ENCODE data around the gene ENTHD1. TPM values are rescaled to one million over a fixed set of nuclear protein-coding genes. Genes with fewer than 3 reads are reported as not detected.

The ENTHD1 gene
- total RNA-seq, 2 experiments from 2014 or later = 0.47 TPM; not detected in 1

DNA sequence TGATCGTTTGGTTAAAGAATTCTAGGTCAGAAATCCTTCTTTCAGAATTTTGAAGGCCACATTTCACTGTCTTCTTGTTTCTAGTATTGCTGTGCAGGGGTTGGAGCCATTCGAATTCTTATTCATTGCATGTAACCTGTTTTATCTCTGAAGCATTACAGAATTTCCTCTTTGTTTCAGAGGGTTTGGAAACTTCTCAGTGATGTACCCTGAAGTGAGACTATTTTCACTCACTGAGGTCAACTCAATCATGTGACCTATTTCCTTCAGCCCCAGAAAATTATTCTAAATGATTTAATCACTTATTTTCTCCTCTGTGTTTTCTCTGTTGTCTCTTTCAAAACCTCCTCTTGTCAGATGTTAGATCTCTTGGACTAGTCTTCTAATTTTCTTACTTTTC is 147.8 kb downstream of the ENTHD1 start:
- Histone ChIP-seq H3K36me3 (ENCODE audit: insufficient read depth, low read length) (no peaks in the 10 kb centered on the region), H3K27ac (ENCODE audit: low read depth in 1 of 2, low read length in 2 of 2) (no peak overlapping the region), H3K4me1 (ENCODE audit: insufficient read depth, low read length) (peaks cover 7% of the 10 kb centered on the region), H3K4me3 (ENCODE audit: low read length) (no peak overlapping the region), H3K9me3 (ENCODE audit: control insufficient read depth in 1 of 2, insufficient read depth in 1 of 2, low read length in 2 of 2) (peaks cover 0 to 6% of the 10 kb centered on the region in 2 experiments), H3K27me3 (ENCODE audit: control insufficient read depth in 1 of 2, insufficient read depth in 2 of 2, low read length in 2 of 2) (no peaks in the 10 kb centered on the region)
- DNase-seq (peak in 1 of 14 experiments; percentile 20), ATAC-seq (ENCODE audit: poor library complexity) (no peak)
- intact Hi-C loops (cut with DNase I, micrococcal nuclease) = no loop called here
- Mint-ChIP-seq H3K4me1 (ENCODE audit: low read depth) (peaks cover 21% of the 10 kb centered on the region), H3K4me3 (no peak overlapping the region), H3K27me3 (no peaks in the 10 kb centered on the region), H3K27ac (peak overlapping the region; percentile 18), H3K36me3 (ENCODE audit: low read depth) (no peaks in the 10 kb centered on the region), H3K9me3 (peaks cover 2% of the 10 kb centered on the region)
- no peak for TF ChIP-seq CTCF (IDR thresholded peaks at IDR 0.05)
- ChIA-PET POLR2A (interaction anchor here (1.3 kb wide), 1 partner anchor 146 kb away, joined by 6 read pairs; no protein-coding TSS in a partner anchor), CTCF (interaction anchor here (0.5 kb wide), 1 partner anchor 169 kb away, joined by 3 read pairs; no protein-coding TSS in a partner anchor)

GRCh38 chr22:39744353-39744752 is 149.2 kb downstream of the ENTHD1 start:
- Mint-ChIP-seq H3K27ac (no peak overlapping the region), H3K9me3 (peaks cover 2% of the 10 kb centered on the region), H3K4me1 (ENCODE audit: low read depth) (peaks cover 18% of the 10 kb centered on the region), H3K4me3 (no peak overlapping the region), H3K27me3 (no peaks in the 10 kb centered on the region), H3K36me3 (ENCODE audit: low read depth) (no peaks in the 10 kb centered on the region)
- ATAC-seq (ENCODE audit: poor library complexity) (no peak), DNase-seq (no peak)
- no peak for TF ChIP-seq CTCF (IDR thresholded peaks at IDR 0.05)
- H3K9me3 ChIP-seq (ENCODE audit: control insufficient read depth in 1 of 2, insufficient read depth in 1 of 2, low read length in 2 of 2) = peaks cover 0 to 6% of the 10 kb centered on the region in 2 experiments
- ChIA-PET POLR2A (no interaction called here), CTCF (no interaction called here)
- H3K36me3 ChIP-seq (ENCODE audit: insufficient read depth, low read length) = no peaks in the 10 kb centered on the region
- intact Hi-C loops (cut with DNase I, micrococcal nuclease) = no loop called here
- H3K4me1 ChIP-seq (ENCODE audit: insufficient read depth, low read length) = peaks cover 7% of the 10 kb centered on the region
- H3K4me3 ChIP-seq (ENCODE audit: low read length) = no peak overlapping the region
- H3K27ac ChIP-seq (ENCODE audit: low read depth in 1 of 2, low read length in 2 of 2) = no peak overlapping the region
- H3K27me3 ChIP-seq (ENCODE audit: control insufficient read depth in 1 of 2, insufficient read depth in 2 of 2, low read length in 2 of 2) = no peaks in the 10 kb centered on the region

DNA sequence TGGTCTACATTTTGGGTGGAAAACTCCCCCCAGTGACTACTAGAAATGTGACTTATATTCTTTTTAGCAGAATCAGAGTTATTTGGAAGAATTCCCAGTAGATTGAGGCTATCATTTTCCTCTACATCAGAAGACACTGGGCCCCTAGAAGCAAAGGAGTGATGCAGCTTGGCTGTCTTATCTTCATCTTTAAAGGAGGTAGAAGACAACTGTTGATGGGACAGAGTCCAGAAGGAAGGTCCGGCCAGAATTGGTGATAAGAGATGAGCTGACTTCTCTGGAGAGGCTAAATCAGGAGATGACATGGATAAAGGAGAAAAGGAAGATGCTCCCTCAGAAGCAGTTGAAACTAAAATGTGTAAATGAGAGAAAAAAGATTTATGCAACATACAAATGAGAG is 149.6 kb downstream of the ENTHD1 start:
- Mint-ChIP-seq H3K4me1 (ENCODE audit: low read depth) (peaks cover 18% of the 10 kb centered on the region), H3K9me3 (peaks cover 2% of the 10 kb centered on the region), H3K4me3 (no peak overlapping the region), H3K27me3 (no peaks in the 10 kb centered on the region), H3K36me3 (ENCODE audit: low read depth) (no peaks in the 10 kb centered on the region), H3K27ac (no peak overlapping the region)
- CTCF ChIA-PET = no interaction called here
- TF ChIP-seq CTCF (IDR thresholded peaks at IDR 0.05) = no peak
- POLR2A ChIA-PET = no interaction called here
- peaks cover 7% of the 10 kb centered on the region for H3K4me1 ChIP-seq (ENCODE audit: insufficient read depth, low read length)
- H3K4me3 ChIP-seq (ENCODE audit: low read length) = no peak overlapping the region
- no peaks in the 10 kb centered on the region for H3K27me3 ChIP-seq (ENCODE audit: control insufficient read depth in 1 of 2, insufficient read depth in 2 of 2, low read length in 2 of 2)
- H3K36me3 ChIP-seq (ENCODE audit: insufficient read depth, low read length) = no peaks in the 10 kb centered on the region
- ATAC-seq (ENCODE audit: poor library complexity) = no peak
- intact Hi-C loops (cut with DNase I, micrococcal nuclease) = no loop called here
- peaks cover 0 to 6% of the 10 kb centered on the region in 2 experiments for H3K9me3 ChIP-seq (ENCODE audit: control insufficient read depth in 1 of 2, insufficient read depth in 1 of 2, low read length in 2 of 2)
- no peak for DNase-seq
- H3K27ac ChIP-seq (ENCODE audit: low read depth in 1 of 2, low read length in 2 of 2) = no peak overlapping the region

All from CD4-positive, alpha-beta T cell (primary cell).